Retina (tissue), 1 donor: ENCODE data around the gene GTF3C1.

Experiments
- DNase-seq: peaks from one replicate; pipeline ENCODE4 v3.0.0-alpha.2; 2016

GTF3C1 gene

DNA sequence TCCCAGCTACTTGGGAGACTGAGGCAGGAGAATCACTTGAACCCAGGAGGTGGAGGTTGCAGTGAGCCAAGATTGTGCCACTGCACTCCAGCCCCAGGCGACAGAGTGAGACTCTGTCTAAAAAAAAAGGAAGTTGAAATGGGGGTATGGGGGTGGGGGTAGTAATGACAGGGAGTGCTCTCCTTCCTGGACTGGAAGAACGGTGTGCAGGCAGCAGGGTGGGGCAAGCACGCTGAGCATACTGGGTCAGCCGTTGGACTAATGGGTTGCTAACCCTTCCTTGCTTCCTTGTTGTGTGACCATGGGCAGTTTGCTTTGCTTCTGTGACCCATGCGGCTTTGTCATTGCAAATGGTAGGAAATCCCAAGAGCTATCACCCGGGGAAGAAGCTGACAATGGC is 16.7 kb upstream of the GTF3C1 start:
- DNase-seq = no peak

DNA sequence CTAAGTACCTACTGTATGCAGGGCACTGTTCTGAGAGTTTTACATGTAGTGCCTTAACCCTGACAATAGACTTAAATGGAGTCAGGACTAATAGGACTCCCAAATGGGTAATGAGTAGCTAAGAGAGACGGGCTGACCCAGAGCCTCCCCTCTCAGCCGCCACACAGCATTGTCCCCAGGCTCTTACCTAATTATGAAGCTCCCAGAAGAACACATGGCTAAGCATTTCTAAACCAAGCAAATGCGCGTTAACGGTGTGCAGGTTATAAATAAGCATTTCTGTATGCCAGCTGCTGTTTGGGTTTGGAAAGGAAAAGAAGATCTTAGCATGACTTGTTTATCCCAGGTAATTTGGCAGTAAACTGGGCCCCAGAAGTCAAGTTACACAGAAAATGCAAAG is 14.5 kb upstream of the GTF3C1 start:
- DNase-seq = no peak

DNA sequence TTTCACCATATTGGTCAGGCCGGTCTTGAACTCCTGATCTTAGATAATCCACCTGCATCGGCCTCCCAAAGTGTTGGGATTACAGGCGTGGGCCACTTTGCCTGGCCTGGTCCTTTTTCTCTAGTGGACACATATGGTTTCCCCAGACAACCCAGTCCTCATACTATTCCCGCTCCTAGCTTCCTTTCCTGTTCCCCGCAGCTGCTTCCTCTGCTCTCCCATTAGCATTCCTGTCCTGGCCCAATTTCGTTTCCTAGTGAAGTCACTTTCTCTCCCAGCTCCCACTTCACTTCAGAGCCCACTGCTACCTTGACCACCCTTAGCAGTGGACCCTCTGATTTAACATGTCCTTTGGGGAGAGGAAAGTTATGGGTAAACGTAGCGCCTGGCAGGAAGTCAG is 11.5 kb upstream of the GTF3C1 start:
- DNase-seq = no peak

DNA sequence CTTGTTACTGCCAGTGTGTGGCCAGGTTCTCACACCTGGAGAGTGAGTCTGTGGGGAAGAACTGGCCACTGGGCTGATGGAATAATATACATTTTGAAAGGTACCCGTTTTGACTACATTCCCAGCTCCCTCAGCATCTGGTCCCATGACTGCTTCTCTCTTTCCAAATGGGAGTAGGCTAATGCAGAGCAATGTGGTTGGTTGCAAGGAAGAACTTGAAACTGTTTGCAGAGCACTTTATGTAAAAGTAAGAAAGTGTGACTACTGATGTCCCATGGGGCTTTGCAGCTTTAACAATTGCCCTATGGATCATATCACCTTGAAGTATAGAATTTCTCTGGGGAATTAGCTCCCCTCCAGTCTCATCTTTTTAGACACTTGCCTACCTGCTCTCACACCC is 9.2 kb upstream of the GTF3C1 start:
- no peak for DNase-seq

DNA sequence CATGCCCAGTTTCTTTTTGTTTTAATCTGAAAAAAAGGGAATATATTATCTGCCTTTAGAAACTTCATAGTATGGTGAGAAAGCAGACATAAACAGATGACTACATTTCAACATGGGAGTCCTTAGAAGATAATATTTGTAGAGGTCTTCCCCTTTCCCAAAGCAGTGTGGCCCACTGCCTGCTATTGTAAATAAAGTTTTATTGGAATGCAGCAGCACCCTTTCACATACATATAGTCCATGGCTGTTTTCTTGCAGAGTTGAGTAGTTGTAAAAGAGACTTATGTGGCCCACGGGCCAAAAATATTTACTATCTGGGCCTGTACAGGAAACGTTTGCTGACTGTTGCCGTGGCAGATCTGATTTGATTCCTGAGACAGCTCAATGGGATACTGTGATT is 8.7 kb upstream of the GTF3C1 start:
- no peak for DNase-seq

DNA sequence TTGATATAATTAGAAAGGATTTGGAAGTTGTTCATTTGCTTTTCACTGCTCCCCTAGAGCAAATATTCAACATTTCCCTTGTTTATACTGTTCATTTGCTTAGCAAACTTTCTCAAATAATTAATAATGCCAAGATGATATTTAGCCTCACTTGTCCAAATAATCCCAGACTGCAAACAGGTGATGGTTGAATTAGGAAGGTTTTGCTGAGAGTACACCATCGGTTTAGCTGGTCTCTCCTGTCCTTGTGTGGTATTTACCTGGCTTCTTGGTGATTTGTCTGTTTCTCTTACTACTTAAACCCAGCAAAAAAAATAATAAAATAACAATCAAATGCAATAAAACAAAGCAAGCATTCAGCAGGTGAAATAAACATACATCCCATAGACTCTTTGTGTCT is 6.8 kb upstream of the GTF3C1 start:
- DNase-seq = no peak

DNA sequence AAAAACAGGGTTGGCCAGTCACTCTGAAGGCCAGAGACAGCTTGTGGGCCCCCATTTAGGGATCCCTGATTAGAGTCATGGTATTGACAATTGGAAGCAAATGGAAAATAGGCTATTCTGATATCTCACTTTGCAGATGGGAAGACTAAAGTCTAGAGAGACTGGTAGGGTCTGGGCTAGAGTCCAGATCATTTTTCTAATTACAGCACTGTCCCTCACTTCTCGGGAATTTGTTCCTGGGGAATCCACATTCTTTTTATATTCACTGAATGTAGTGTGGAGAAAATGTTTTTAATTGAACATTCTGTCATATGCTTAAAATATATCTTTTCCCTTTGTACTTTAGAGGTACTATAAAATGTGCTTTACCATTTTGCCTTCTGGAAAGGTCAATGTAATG is 1.3 kb upstream of the GTF3C1 start:
- no peak for DNase-seq

DNA sequence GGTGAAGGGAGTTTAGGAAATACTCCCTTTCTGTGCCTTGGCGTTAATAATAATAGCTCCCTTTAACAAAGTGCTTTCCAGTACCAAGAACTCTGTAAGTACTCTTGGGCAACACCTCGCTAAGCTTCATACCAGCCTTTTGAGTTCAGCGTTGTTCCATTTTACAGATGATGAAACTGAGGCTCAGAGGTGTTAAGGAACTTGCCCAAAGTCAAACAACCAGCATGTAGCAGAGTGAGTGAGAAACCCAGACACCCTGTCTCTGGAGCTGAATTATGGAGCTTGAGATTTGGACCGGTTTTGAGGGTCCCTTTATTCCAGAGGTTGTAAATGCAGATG is 838 bp upstream of the GTF3C1 start:
- no peak for DNase-seq

DNA sequence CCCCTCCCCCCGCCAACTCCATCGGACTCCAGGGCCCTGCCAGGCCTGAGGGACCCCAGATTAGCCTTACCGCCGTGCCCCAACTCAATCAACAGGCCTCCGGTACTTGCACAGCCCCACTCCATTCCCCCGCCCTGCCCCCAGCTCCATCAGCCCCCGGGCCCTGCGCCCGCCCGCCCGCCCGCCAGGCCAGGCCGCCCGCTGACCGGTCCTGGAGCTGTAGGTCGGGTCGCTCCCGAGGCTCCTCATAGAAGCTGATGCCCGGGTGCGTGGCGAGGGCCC is 308 bp downstream of the GTF3C1 start:
- no peak for DNase-seq

DNA sequence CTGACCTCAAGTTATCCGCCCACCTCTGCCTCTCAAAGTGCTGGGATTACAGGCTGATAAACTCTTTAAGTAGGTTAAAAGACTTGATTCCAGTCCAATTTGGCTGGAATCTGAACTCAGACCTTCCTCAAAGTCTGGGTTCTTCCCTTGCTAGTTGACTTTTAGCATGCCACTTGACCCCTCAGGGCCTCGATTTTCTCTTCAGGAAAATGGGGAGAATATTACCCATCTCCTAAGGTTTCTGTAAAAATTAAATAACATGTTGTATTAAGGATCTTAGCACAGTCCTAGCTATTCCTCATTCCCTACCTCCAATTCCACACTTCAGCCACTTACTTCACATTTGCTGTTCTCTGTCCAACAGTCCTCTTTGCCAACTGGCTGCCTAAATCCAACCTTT is 1.9 kb downstream of the GTF3C1 start:
- DNase-seq = no peak

DNA sequence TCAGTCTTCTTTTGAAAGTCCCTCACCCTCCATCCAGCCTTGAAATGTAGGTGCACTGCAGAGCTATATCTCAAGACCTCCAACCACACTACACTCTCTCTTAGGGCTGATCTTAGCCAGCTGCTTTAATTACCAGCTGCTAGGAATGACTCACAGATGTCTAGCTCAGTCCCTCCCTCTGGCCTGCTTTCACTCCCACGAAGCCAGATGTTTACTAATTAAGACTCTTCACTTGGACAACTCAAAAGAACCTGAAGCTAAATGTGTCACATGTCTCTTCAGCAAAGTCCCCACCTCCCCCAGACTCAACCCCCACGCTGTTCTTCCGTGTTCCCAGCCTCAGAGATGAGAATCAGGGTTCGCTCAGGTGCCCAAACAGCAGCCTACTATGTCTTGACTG is 2.6 kb downstream of the GTF3C1 start:
- no peak for DNase-seq

DNA sequence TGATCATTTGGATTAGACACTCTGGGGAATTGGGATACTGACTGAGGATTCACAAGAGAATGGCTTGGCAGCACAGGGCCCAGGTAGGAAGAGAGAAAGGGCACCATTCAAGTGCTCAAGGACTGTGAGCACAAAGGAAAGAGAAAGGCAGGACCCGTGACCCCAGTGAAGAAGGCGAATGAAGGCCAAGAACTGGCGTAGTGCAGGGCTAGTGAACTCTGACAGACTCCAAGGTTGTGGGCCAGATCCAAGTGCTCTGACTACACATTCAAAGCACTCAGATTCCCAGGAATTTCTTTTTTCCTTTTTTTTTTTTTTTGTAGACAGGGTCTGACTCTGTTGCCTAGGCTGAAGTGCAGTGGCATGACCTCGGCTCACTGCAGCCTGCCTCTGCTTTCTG is 5.0 kb downstream of the GTF3C1 start:
- DNase-seq = no peak

DNA sequence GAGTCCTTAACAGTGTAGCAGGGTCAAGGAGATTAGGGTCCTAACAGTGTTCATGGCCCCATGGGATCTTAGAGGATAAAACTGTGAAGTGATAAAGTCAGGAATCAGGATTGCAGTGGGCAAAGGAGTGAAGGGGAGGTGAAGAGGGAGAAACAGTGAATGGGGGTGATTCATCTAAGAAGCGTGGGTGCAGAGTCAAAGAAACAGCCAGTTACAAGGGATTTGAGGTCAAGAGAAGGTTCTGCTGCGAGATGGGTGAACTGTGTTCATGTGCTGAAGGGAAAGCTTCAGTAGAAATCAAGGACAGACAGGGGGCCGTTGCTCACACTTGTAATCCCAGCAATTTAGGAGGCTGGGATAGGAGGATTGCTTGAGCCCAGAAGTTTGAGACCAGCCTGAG is 5.9 kb downstream of the GTF3C1 start:
- no peak for DNase-seq

DNA sequence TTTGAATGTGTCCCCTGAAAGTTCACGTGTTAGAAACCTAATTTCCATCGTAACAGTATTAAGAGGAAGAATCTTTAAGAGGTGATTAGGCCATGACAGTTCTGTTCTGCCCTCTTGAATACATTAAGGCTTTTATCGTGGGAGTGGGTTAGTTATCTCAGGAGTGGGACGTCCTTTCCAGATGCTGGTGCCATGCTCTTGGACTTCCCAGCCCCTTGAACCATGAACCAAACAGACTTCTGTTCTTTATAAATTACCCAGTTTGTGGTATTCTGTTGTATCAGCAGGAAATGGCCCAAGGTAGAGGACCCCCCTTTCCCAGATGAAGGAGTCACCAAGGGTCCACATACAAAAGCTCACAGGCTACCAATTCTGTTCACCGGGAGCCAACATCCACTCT is 10.1 kb downstream of the GTF3C1 start:
- DNase-seq = no peak

DNA sequence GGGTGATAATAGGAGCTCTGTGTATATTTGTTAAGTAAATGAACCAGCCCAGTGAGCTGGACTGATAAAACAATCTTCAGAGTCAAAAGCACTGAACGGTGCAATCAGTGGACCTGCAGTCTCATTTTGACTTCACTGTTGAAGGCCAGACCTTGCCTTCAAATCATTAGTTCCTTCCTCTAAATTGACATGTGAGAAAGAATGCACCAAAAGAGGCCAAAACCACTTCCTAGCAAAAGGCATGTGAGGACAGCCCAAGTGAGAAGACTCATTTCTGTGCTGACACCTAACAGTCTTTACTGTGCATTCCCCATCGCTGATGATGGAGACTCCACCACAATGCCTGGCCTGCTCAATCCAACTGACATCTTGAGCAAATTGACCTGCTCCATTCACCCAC is 10.6 kb downstream of the GTF3C1 start:
- DNase-seq = no peak

DNA sequence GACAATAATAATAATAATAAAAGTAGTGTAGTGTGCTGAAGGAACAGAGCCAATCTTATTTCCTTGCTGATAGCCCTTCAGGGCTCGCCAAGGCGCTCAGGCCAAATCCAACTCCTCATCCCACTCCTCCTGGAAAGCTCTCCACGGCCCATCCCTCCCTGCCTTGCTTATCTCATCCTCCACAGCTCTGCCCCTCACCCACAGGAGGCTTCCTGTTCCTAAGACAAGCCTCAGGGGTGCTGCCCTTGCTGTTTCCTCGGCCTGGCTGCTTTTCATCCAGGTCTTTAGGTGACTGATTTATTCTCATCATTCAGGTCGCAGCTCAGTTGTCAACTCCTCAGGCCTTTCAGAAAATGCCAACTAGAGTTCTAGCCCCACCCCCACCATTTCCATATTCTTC is 11.2 kb downstream of the GTF3C1 start:
- DNase-seq = no peak

DNA sequence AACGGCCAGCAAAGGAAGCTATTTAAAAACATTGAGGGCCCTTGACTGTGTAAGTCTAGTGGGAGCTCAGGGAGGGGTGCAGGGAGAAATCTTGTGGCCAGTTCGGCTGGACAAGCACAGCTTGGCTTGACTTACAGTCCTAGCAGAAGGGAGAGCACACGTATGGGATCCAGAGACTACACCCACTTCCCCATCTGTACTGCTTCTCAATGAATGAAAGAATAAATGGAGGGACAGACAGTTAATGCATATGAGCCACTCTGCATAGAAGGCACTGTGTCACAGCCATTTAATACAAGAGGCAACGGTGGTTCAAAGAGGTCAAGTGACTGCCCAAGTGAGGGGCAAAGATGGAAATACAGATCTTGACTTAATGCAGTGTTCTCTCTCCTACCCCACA is 15.5 kb downstream of the GTF3C1 start:
- DNase-seq = no peak

DNA sequence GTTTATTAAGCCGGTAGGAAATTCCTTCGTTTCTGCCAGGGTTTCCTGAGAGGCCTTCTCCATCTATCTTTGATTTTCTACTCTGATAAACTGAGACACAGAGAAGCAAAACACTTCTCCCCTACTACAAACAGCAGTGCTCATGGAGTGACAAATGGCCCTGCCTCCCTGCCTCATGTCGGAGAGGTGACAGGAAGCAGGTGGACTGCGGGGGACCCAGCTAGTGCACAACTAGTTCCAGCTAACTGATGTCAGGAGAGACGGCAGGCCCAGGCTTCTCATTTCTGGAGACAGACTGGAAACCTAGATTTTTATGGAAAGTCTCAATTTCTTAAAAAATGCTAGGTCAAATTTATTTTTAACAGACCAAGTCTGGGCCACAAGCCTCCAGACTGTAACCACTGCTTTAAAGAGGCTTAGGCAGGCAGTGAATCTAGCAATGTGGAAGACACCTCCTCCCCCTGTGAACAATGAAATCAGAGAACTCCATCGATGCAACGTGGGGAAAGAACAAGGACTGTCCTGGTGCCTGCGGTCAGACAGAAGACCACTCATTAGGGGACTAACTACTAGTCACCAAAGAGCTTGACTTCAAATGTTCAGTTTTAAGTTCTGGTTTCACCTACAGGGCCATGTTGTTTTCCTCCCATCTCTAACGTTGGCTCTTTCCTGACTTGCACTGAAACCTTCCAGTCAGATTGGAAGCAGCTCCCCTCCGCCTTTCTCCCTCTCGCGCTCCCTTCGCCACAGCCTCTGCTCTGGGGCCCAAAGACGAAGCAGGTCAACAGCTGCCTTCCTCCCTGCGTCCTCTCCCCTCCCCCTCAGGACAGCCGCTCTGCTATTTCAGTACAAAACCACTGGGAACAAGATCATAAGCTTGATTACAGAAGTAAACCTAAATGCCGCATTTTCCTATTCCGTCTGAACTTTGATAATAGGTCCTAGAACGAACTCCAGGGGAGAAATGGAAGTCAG is 17.6 kb downstream of the GTF3C1 start:
- no peak for DNase-seq

DNA sequence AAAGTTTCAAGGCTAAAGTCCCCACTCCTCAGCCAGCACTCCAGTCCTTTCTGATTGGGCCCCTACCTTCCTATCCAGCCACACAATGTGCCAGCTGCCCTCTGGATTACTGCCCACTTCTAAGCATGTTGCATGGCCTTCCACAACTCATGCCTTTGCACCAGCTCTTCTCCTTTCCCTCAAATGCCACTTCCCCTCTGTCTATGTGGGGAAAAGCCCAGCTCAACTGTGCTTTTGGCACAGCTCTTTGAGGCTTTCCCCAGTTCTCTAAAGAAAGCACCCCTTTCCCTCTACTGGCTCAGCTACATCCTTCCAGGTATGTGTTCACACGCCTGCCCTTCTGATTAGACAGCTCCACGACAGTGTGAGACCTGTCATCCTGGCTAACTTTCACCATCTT is 18.5 kb downstream of the GTF3C1 start:
- DNase-seq = no peak

DNA sequence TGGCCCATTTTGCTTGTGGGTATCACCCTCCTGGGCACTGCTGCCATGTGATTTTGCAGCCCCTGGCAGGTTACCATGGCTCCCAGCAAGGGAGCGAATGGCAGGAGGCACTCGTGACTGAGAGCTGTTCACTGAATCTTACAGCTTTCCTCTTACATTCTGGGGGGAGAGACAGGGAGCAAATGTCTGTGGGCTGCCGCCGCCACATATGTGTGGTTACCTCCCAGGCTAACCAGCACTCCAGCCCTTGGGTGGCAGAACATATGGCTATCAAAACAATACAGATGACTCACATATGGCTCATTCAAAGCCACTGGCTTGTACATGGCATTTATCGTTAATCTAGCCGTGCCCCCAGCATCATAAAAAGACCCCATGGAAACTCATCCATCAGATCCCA is 19.8 kb downstream of the GTF3C1 start:
- no peak for DNase-seq

DNA sequence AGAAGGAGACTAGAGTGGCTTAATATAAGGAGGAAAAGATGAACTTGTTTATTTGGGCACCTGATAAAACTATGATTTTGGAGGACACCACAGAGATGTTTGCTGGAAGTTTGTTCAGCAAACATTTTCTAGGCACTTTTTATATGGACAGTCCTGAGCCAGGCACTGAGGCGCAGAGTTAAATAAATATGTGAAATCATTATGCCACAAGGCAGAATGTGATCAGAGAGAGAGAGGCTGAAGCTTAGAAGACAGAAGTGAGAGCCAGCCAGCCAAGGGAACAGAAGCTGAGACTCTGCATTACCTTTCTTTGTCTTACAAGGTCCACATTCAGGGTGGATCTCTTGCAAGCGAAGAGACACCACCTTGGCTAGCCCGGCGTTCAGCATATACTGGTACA is 21.4 kb downstream of the GTF3C1 start:
- no peak for DNase-seq

DNA sequence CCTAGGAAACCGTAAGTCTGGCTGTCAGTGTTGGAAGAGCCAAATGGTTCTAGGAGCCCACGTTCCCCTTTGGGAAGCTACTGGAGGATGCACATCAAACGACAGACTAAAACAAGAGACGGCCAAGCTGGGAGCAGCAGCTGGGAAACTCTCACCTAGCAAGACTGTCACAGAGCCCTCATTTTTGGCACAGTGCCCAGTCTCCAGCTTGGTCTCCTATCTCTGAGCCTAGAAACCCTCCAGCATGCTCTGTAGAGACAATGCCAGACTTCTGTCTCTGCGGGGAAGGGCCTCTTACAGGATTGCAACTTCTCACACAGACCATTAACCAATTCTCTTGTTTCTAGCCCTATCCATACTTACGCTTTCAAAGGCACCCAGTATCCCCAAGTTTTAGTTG is 23.5 kb downstream of the GTF3C1 start:
- DNase-seq = no peak

DNA sequence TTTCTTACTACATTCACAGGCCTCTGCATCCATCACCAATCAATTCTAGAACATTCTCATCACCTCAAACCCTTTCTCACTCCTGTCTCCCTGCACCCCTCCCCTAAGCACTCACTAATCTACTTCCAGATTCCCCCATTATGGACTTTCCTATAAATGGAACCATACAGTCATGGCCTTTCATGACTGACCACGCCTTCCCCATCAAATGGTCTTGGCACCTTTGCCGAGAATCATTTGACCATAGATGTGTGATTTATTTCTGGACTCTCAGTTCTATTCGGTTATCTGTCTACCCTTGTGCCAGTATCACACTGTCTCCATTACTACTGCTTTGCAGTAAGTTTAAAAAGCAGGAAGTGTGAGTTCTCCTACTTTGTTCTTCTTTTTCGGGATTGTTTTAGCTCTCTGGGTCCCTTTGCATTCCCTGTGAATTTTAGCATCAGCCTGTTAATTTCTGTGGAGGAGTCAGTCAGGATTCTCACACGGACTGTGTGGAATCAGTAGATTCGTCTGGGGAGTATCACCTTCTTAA is 27.5 kb downstream of the GTF3C1 start:
- no peak for DNase-seq

DNA sequence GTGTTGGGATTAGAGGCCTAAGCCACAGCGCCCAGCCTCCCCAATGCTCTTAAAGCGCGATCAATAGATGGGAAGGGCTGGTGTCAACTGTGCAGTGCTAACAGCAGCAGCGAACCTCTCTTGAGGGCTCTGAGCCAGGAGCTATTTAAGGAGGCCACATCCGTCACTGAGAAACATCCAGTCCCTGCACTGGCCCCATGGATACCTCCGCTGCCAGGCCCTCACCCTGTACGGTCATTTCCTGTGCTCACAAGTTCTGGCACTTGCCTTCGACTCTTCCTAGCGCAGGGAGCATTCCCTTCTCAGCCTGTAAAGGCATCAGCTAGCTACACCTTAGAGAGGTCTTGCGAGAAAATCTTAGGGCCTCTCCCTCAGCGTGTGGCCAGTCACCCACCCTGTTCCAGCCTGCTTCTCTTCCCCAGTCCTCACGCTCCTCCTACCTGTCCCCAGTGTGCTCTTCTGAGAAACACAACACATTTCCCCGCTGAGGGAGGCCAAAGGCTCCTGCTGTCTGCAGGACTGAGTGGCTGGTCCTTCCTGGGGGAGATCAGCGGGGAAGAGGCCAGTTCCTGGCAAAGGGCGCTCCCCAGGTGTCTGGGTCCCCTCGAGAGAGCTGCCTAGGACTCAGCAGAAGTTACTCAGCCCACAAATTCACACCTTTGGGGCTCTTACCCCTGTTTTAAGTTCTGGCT is 28.6 kb downstream of the GTF3C1 start:
- no peak for DNase-seq

DNA sequence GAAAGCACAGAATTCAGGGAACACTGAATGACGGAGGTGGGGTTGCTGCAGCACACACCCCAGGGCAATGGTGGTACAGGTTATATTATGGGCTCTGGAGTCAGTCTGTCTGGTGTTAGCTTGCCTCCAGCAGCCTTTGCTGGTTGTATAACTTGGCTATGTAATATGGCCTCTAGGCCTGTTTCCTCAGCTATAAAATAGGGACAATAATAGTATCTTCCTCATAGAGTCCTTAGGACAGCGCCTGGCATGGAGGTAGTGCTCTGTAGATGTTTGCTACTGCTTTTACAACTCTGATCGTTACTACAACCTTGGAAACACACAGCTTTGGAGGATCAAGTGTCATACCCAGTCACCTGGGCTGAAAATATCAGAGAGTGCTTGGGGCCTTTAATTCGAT is 31.5 kb downstream of the GTF3C1 start:
- DNase-seq = no peak
